GM12878 (cell line): Measurements from ENCODE around the gene TBC1D10B. TPM values are rescaled to one million over a fixed set of nuclear protein-coding genes. Genes with fewer than 3 reads are reported as not detected.

ENCODE experiments used
- CBFB ChIP-seq: IDR thresholded peaks from 2 replicates; pipeline ENCODE4 v1.6.1; 2016; ENCODE audit warnings: antibody characterized with exemption, low read depth
- CEBPZ ChIP-seq: fragments of 150-350 bp; IDR thresholded peaks from 2 replicates; pipeline ENCODE4 v1.6.1; 2016; ENCODE audit warnings: low read depth, low read length
- EGR1 ChIP-seq, 2 experiments: IDR thresholded peaks; 1 replicate in 1 of 2; 2 replicates in 1 of 2; pipeline ENCODE4 v1.6.1; 2011 to 2012; ENCODE audit warnings: low read depth in 2 of 2, low read length in 2 of 2, borderline replicate concordance in 1 of 2, mild to moderate bottlenecking in 1 of 2, moderate library complexity in 1 of 2
- FOXM1 ChIP-seq: IDR thresholded peaks from 2 replicates; pipeline ENCODE4 v1.6.1; 2012; ENCODE audit warnings: low read depth, mild to moderate bottlenecking, inconsistent platforms, low read length, moderate library complexity
- GATAD2B ChIP-seq: fragments of 450-650 bp; conservative IDR thresholded peaks from 2 replicates; pipeline ENCODE4 v1.6.1; 2017; ENCODE audit warnings: low read depth, mild to moderate bottlenecking, moderate library complexity
- HDAC2 ChIP-seq: fragments of 200-600 bp; sonication (generic); IDR thresholded peaks from 2 replicates; pipeline ENCODE4 v1.6.1; 2017
- LARP7 ChIP-seq: fragments of 450-650 bp; IDR thresholded peaks from 2 replicates; pipeline ENCODE4 v1.6.1; 2017; ENCODE audit warnings: mild to moderate bottlenecking
- MAX ChIP-seq: IDR thresholded peaks from 2 replicates; pipeline ENCODE4 v1.6.1; 2012; ENCODE audit warnings: low read depth, low read length, improper control_type of control experiment
- NFYA ChIP-seq: IDR thresholded peaks from 2 replicates; pipeline ENCODE4 v1.6.1; 2011; ENCODE audit warnings: low read depth, mild to moderate bottlenecking, low read length, improper control_type of control experiment, borderline replicate concordance
- NR2C2 ChIP-seq: IDR thresholded peaks from 2 replicates; pipeline ENCODE4 v1.6.1; 2011; ENCODE audit warnings: borderline replicate concordance, low read depth; ENCODE audit not compliant: control insufficient read depth, insufficient read length
- PAX8 ChIP-seq: fragments of 450-650 bp; IDR thresholded peaks from 2 replicates; pipeline ENCODE4 v1.6.1; 2017; ENCODE audit warnings: mild to moderate bottlenecking, moderate library complexity
- POLR2A ChIP-seq: IDR thresholded peaks from 2 replicates; pipeline ENCODE4 v1.6.1; 2011; ENCODE audit warnings: low read depth, mild to moderate bottlenecking, low read length
- RB1 ChIP-seq: fragments of 450-650 bp; formaldehyde crosslinking; IDR thresholded peaks from 2 replicates; pipeline ENCODE4 v1.6.1; 2017; ENCODE audit warnings: mild to moderate bottlenecking, borderline replicate concordance
- RELA ChIP-seq: fragments of 450-650 bp; IDR thresholded peaks from 2 replicates; pipeline ENCODE4 v1.8.0; 2014; ENCODE audit warnings: borderline replicate concordance; ENCODE audit not compliant: partially characterized antibody
- SIN3A ChIP-seq: IDR thresholded peaks from 2 replicates; pipeline ENCODE4 v1.6.1; 2012; ENCODE audit warnings: low read depth, low read length, improper control_type of control experiment
- STAT1 ChIP-seq: fragments of 450-650 bp; conservative IDR thresholded peaks from 2 replicates; pipeline ENCODE4 v1.6.1; 2014; ENCODE audit warnings: antibody characterized with exemption, mild to moderate bottlenecking
- SUPT20H ChIP-seq: IDR thresholded peaks from 2 replicates; pipeline ENCODE4 v1.6.1; 2011; ENCODE audit warnings: low read depth, mild to moderate bottlenecking, low read length, moderate library complexity, borderline replicate concordance; ENCODE audit not compliant: control insufficient read depth
- TARDBP ChIP-seq: IDR thresholded peaks from 2 replicates; pipeline ENCODE4 v1.6.1; 2016; ENCODE audit warnings: borderline replicate concordance
- WRNIP1 ChIP-seq: IDR thresholded peaks from 2 replicates; pipeline ENCODE4 v1.6.1; 2011; ENCODE audit warnings: low read depth, low read length, improper control_type of control experiment, borderline replicate concordance
- YY1 ChIP-seq: IDR thresholded peaks from 2 replicates; pipeline ENCODE4 v1.6.1; 2011; ENCODE audit warnings: low read depth, mild to moderate bottlenecking, low read length
- ZBTB4 ChIP-seq: fragments of 450-650 bp; formaldehyde crosslinking; IDR thresholded peaks from 2 replicates; pipeline ENCODE4 v1.4.0; 2022; ENCODE audit warnings: mild to moderate bottlenecking, moderate library complexity
- polyA plus RNA-seq, 11 experiments: library from polyadenylated mRNA; depleted of rRNA in 4 of 11; unstranded in 6 of 11; stranded (reverse) in 5 of 11; fragments of >200 nt; fragmentation: Nextera tagmentation in 4 of 11; fragmentation: Illumina TruSeq in 1 of 11; extraction: Ambion mirVana in 4 of 11; extraction: Trizol in 1 of 11; gene quantifications; 1 replicate in 1 of 11; 2 replicates in 10 of 11; pipeline versions ENCODE4 v1.2.1 to v1.2.3, GENCODE V29; 2011 to 2016; ENCODE audit warnings: inconsistent platforms in 2 of 11, missing spikeins in 2 of 11, low read depth in 1 of 11
- total RNA-seq, 4 experiments: library from RNA; depleted of rRNA in 3 of 4; stranded (reverse); fragments of >200 nt in 3 of 4; fragmentation: Illumina TruSeq in 1 of 4; extraction: Trizol in 1 of 4; gene quantifications; 2 replicates each; pipeline versions ENCODE4 v1.2.1 to v1.2.3, GENCODE V29; 2013 to 2021

The TBC1D10B gene
- total and polyA plus RNA-seq, 10 of the 15 experiments (the other 5 are each of a cell fraction or from before 2014, with no cell fraction given): 2.2 to 51.2 (median 11.6) TPM

GRCh38 chr16:30407102-30407803 lies 37.0 kb upstream of the TBC1D10B start, which contains the start of gene ZNF771 (continued):
- no peak for TF ChIP-seq PAX8
- TF ChIP-seq LARP7: peak; percentile 56; the same call in 1 of the 2 replicates
- no peak for TF ChIP-seq ZBTB4 (CRISPR knock-in tag)
- no peak for TF ChIP-seq NR2C2
- TF ChIP-seq CEBPZ: no peak
- peak in 1 of 2 experiments; percentile 86; a peak in 2 of 3 replicates for TF ChIP-seq EGR1 (IDR thresholded peaks at IDR 0.05; ENCODE audit: borderline replicate concordance in 1 of 2, low read depth in 2 of 2, low read length in 2 of 2)
- TF ChIP-seq FOXM1: no peak
- no peak for TF ChIP-seq HDAC2
- TF ChIP-seq CBFB: 0 out of 2 replicates have a peak, but pooled peaks have one; percentile 22
- no peak for TF ChIP-seq TARDBP
- TF ChIP-seq SUPT20H: no peak
- TF ChIP-seq YY1: peak; percentile 57
- TF ChIP-seq RELA: no peak
- peak; percentile 82 for TF ChIP-seq POLR2A
- no peak for TF ChIP-seq NFYA
- TF ChIP-seq WRNIP1: no peak
- TF ChIP-seq STAT1: no peak
- 0 out of 2 replicates have a peak, but pooled peaks have one; percentile 32 for TF ChIP-seq SIN3A
- peak; percentile 74; the same call in 1 of the 2 replicates for TF ChIP-seq MAX
- 0 out of 2 replicates have a peak, but pooled peaks have one; percentile 38 for TF ChIP-seq RB1
- peak; percentile 91 for TF ChIP-seq GATAD2B
